ENCODE data around the gene FAM107B. TPM values are rescaled to one million over a fixed set of nuclear protein-coding genes. Genes with fewer than 3 reads are reported as not detected.
A peak's percentile ranks its signal among the peaks of the same experiment; 100 is the strongest.

Gene FAM107B
- total and polyA plus RNA-seq, 4 donors = 24.9 to 58.1 (median 30.9) TPM

DNA sequence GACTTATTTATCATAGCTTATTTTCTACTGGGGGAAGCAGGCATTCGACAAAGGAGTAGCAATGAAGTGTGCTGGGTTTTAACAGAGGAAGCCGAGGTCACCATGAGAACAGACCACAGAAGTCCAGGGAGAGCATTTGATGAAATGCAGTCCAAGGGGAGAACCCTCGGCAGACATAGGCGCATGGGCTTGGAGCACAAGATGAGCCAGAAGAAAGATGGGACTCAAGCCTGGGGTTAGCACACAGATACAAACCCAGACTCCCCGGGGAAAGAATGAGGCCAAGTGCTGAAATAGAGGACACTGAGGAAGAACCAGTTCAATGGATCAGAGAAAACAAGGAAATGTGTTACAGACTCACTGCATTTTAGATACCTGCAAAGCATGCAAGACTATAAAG is 209.5 kb downstream of the FAM107B start (continued):
- TF ChIP-seq, protein P1, sequence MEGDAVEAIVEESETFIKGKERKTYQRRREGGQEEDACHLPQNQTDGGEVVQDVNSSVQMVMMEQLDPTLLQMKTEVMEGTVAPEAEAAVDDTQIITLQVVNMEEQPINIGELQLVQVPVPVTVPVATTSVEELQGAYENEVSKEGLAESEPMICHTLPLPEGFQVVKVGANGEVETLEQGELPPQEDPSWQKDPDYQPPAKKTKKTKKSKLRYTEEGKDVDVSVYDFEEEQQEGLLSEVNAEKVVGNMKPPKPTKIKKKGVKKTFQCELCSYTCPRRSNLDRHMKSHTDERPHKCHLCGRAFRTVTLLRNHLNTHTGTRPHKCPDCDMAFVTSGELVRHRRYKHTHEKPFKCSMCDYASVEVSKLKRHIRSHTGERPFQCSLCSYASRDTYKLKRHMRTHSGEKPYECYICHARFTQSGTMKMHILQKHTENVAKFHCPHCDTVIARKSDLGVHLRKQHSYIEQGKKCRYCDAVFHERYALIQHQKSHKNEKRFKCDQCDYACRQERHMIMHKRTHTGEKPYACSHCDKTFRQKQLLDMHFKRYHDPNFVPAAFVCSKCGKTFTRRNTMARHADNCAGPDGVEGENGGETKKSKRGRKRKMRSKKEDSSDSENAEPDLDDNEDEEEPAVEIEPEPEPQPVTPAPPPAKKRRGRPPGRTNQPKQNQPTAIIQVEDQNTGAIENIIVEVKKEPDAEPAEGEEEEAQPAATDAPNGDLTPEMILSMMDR (IDR thresholded peaks at IDR 0.05; ENCODE audit: low read depth, low read length, missing input control) = no peak
- no peak for TF ChIP-seq YY1 (IDR thresholded peaks at IDR 0.05)
- TF ChIP-seq, protein P2, sequence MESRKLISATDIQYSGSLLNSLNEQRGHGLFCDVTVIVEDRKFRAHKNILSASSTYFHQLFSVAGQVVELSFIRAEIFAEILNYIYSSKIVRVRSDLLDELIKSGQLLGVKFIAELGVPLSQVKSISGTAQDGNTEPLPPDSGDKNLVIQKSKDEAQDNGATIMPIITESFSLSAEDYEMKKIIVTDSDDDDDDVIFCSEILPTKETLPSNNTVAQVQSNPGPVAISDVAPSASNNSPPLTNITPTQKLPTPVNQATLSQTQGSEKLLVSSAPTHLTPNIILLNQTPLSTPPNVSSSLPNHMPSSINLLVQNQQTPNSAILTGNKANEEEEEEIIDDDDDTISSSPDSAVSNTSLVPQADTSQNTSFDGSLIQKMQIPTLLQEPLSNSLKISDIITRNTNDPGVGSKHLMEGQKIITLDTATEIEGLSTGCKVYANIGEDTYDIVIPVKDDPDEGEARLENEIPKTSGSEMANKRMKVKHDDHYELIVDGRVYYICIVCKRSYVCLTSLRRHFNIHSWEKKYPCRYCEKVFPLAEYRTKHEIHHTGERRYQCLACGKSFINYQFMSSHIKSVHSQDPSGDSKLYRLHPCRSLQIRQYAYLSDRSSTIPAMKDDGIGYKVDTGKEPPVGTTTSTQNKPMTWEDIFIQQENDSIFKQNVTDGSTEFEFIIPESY (IDR thresholded peaks at IDR 0.05) = no peak
- no peak for TF ChIP-seq FOXA2 (IDR thresholded peaks at IDR 0.05)

DNA sequence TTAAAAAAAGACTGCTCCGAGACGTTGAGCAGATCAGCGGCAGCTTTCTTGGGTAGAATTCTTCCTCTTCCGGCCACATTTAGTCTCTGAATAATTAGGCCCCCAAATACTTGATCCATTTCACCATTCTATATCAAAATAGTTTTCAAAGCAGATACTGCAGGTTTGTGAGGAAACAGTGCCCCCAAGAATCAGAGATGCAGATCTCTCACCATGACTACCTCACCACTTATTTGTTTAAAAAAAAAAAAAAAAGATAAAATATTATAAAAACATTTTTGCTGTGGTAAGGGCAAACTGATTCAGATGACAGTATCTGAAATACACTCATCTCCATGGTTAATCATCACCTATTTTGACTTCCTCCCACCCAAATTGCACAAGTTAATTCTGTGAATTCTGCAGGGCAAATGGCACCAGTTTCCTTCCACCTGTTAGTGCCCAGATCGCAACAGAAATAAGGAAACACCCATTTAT is 210.4 kb downstream of the FAM107B start:
- no peak overlapping the region for H3K4me3 ChIP-seq (ENCODE audit: low read depth in 1 of 3, low read length in 3 of 3)
- no peaks in the 10 kb centered on the region for H3K9me3 ChIP-seq (ENCODE audit: control insufficient read depth in 4 of 4, low read length in 3 of 4)
- WGBS = 28% methylated on average over 5 of the region's 5 CpGs
- peaks cover 14 to 54% (median 27%) of the 10 kb centered on the region in 4 donors for H3K4me1 ChIP-seq (ENCODE audit: control insufficient read depth in 4 of 4, insufficient read depth in 4 of 4, low read length in 3 of 4)
- DNase-seq (ENCODE audit: low spot score) = no peak
- H3K27ac ChIP-seq (ENCODE audit: low read depth in 1 of 2, low read length in 2 of 2) = peak overlapping the region; percentile 77 to 89
- H3K27me3 ChIP-seq (ENCODE audit: control insufficient read depth in 4 of 4, insufficient read depth in 4 of 4, low read length in 3 of 4) = no peaks in the 10 kb centered on the region
- no peaks in the 10 kb centered on the region for H3K36me3 ChIP-seq (ENCODE audit: control insufficient read depth in 4 of 4, insufficient read depth in 3 of 4, low read depth in 1 of 4, low read length in 3 of 4)
- TF ChIP-seq FOXA2 (IDR thresholded peaks at IDR 0.05) = peak; percentile 4
- no peak for TF ChIP-seq NR2F2 (IDR thresholded peaks at IDR 0.05)
- TF ChIP-seq, protein P1 (IDR thresholded peaks at IDR 0.05; ENCODE audit: low read depth, low read length, missing input control) = no peak
- TF ChIP-seq, protein P3, sequence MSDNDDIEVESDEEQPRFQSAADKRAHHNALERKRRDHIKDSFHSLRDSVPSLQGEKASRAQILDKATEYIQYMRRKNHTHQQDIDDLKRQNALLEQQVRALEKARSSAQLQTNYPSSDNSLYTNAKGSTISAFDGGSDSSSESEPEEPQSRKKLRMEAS (IDR thresholded peaks at IDR 0.05) = peak; percentile 76
- TF ChIP-seq EGR1 (IDR thresholded peaks at IDR 0.05; ENCODE audit: low read depth in 2 of 2) = peak; percentile 72 to 86
- no peak for TF ChIP-seq HNF4G (IDR thresholded peaks at IDR 0.05)
- TF ChIP-seq, protein P4, sequence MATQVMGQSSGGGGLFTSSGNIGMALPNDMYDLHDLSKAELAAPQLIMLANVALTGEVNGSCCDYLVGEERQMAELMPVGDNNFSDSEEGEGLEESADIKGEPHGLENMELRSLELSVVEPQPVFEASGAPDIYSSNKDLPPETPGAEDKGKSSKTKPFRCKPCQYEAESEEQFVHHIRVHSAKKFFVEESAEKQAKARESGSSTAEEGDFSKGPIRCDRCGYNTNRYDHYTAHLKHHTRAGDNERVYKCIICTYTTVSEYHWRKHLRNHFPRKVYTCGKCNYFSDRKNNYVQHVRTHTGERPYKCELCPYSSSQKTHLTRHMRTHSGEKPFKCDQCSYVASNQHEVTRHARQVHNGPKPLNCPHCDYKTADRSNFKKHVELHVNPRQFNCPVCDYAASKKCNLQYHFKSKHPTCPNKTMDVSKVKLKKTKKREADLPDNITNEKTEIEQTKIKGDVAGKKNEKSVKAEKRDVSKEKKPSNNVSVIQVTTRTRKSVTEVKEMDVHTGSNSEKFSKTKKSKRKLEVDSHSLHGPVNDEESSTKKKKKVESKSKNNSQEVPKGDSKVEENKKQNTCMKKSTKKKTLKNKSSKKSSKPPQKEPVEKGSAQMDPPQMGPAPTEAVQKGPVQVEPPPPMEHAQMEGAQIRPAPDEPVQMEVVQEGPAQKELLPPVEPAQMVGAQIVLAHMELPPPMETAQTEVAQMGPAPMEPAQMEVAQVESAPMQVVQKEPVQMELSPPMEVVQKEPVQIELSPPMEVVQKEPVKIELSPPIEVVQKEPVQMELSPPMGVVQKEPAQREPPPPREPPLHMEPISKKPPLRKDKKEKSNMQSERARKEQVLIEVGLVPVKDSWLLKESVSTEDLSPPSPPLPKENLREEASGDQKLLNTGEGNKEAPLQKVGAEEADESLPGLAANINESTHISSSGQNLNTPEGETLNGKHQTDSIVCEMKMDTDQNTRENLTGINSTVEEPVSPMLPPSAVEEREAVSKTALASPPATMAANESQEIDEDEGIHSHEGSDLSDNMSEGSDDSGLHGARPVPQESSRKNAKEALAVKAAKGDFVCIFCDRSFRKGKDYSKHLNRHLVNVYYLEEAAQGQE (IDR thresholded peaks at IDR 0.05) = peak; percentile 44
- TF ChIP-seq JUND (IDR thresholded peaks at IDR 0.05) = no peak
- TF ChIP-seq HNF4A (conservative IDR thresholded peaks at IDR 0.05) = peak; percentile 47 to 51
- TF ChIP-seq, protein P5, sequence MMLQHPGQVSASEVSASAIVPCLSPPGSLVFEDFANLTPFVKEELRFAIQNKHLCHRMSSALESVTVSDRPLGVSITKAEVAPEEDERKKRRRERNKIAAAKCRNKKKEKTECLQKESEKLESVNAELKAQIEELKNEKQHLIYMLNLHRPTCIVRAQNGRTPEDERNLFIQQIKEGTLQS (IDR thresholded peaks at IDR 0.05) = peak; percentile 18
- peak; percentile 91 for TF ChIP-seq YY1 (IDR thresholded peaks at IDR 0.05)
- TF ChIP-seq, protein P2 (IDR thresholded peaks at IDR 0.05) = peak; percentile 42
- TF ChIP-seq RXRA (IDR thresholded peaks at IDR 0.05) = peak; percentile 38 to 57
- no peak for TF ChIP-seq TAF1 (conservative IDR thresholded peaks at IDR 0.05)
- no peak for TF ChIP-seq FOXA1 (IDR thresholded peaks at IDR 0.05)
- peak; percentile 52 for TF ChIP-seq SP1 (IDR thresholded peaks at IDR 0.05)
- TF ChIP-seq GABPA (IDR thresholded peaks at IDR 0.05 in 1 of 2, conservative IDR thresholded peaks at IDR 0.05 in 1 of 2) = no peak
- TF ChIP-seq RAD21 (IDR thresholded peaks at IDR 0.05) = peak in 1 of 2 donors; percentile 56
- peak overlapping the region in 1 of 2 donors; percentile 74 for H3K9ac ChIP-seq (ENCODE audit: low read depth in 1 of 2, low read length in 2 of 2)
